HG02840 (cell line): ENCODE data around the gene ZNF728.
"Not testable (repeated sequence)": the region's sequence is repeated elsewhere in the genome, so short reads cannot be mapped to it uniquely, and the experiment has no call there.

Source experiments
- ATAC-seq: cut with Tn5 transposase; IDR thresholded peaks from one replicate; pipeline ENCODE4 v1.9.1; 2021; ENCODE audit warnings: mild to moderate bottlenecking, moderate library complexity, moderate number of reproducible peaks; ENCODE audit not compliant: unreplicated experiment, low FRiP score

The ZNF728 gene

DNA sequence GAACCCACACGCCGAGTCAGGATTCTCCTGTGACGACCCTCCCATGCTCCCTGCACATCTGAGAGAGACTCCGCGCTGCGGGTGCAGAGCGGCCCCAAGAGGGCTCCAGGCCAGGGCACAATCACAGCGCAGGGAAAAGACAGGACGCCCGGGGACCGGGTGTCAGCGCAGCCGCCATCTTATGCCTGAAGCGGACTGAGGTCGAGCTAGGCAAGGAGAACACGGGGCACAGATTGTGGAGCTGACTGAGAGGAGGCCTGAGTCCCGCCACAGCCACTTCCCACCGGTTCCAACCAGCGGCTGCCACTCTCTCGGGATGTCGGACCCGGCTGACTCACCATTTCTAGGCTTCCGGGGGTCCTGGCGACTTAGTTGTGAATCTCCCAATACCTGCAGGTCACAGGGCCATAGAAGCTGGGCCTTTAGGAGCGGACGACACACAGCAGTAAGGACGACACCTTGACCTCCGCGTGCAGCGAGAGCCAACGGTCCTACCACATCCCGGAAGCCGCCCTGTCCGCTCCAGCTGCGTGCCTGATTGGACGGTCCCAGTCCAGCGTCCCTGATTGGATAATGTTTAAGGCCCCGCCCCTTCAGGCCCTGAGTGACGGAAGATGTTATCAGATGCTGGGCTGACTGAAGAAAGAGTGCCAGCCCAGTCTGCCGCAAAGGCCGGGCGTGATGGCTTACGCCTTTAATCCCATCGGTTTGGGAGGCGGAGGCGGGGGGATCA lies at the start of gene ZNF728:
Gene ZNF728 (minus strand): TSS at position 487 of the 733 bp plus-strand sequence. CDS start 146 bp downstream, at position 341.
- ATAC-seq: no peak

GRCh38 chr19:23052349-23052748 lies 49.4 kb upstream of the ZNF728 start:
- ATAC-seq: no peak

GRCh38 chr19:23049256-23049655 lies 46.3 kb upstream of the ZNF728 start:
- ATAC-seq: no peak

GRCh38 chr19:23046743-23047142 lies 43.8 kb upstream of the ZNF728 start:
- no peak for ATAC-seq

DNA sequence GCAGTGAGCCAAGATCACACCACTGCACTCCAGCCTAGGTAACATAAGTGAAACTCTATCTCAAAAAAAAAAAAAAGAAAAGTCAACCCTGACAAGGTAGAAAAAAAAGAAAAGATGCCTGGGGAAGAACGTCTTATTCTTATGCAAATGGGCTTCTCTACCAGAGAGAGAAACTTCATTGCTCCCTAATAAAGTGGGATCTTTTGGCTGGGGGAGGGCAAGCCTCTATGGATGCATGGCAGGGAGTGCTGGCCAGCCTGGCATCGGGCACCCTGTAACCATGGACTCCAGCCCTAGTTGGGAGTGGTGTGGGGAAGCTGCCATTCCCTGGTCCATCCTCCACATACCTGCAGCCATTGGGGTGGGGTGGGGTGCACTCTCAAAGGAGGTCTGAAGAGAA lies 30.7 kb upstream of the ZNF728 start:
- ATAC-seq: no peak

DNA sequence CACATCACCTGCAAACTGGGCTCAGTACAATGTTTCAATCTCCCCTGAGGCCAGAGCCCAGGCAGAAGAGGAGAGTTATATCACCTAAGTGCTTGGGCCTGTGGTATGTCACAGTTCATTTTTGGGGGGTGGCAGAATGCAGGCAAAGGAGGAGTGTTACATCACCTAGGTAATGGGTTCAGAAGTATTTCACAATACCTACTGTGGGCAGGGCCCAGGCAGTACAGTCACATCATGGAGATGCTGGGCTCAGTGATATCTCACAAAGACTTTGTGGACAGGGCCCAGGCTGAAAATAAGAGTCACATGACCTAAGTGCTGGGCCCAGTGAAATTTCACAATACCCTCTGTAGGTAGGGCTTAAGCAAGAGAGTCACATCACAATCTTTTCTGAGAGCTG lies 12.7 kb upstream of the ZNF728 start:
- no peak for ATAC-seq

DNA sequence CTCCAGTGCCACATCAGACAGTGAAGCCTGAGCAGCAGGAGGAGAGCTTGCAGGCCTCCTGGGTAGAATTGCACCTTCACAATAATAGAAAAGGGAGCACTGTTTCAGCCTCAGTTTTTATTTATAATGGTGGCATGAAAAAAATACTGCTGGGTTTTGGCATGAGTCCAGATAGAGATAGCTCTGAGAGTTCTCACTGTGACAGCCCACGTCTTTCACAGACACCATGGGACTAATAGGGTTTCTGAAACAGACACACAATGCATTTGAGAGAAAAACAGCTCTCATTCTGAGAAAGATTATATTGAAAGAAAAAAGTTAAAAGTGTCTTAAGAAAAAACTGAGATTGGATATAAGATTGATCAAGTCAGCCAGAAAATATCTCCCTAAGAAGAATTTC lies 8.0 kb downstream of the ZNF728 start:
- ATAC-seq: not testable (repeated sequence)

- ATAC-seq: no peak
Observed at GRCh38 chr19:22976248-22976647, 26.7 kb downstream of the ZNF728 start.

GRCh38 chr19:22975546-22976136 lies 27.3 kb downstream of the ZNF728 start:
- ATAC-seq: not testable (repeated sequence)

- no peak for ATAC-seq
Observed at GRCh38 chr19:22945560-22945959, 57.4 kb downstream of the ZNF728 start.

DNA sequence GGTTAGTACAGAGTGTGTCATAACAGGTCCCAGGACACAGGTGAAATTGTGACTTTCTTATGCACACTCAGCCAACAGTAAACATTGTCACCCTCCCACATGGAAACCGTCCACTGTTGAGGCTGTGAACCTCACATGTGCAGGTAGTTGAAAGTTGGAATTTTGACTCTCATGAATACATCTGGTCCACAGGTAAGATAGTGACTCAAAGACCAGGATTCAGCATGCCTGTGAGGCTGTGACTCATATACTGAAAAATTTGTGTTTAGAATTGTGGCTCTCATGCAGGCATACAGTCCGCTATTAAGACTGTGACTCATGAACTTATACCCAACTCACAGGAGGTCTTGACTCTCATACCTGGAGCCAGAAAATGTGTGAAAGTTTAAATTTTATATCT lies 67.8 kb downstream of the ZNF728 start:
- ATAC-seq: no peak

GRCh38 chr19:22927576-22927975 lies 75.4 kb downstream of the ZNF728 start:
- ATAC-seq: not testable (repeated sequence)

- ATAC-seq: not testable (repeated sequence)
Observed at GRCh38 chr19:22925181-22925580, 77.8 kb downstream of the ZNF728 start.
